Right renal cortex interstitium (tissue), 3 donors: ENCODE data around the gene MTIF2. TPM values are rescaled to one million over a fixed set of nuclear protein-coding genes. Genes with fewer than 3 reads are reported as not detected.
"Not testable (repeated sequence)": the region's sequence is repeated elsewhere in the genome, so short reads cannot be mapped to it uniquely, and the experiment has no call there.

Source experiments
- DNase-seq, 3 donors: peaks; one replicate each; pipeline ENCODE4 v3.0.0-alpha.2; 2013; ENCODE audit warnings: low read depth in 3 of 3, low spot score in 2 of 3
- polyA plus RNA-seq, 3 donors: library from polyadenylated mRNA; unstranded; fragments of 120-200 nt; gene quantifications; one replicate each; pipeline ENCODE4 v1.2.1, GENCODE V29; 2013; ENCODE audit not compliant: insufficient read length in 3 of 3

Gene MTIF2, protein sequence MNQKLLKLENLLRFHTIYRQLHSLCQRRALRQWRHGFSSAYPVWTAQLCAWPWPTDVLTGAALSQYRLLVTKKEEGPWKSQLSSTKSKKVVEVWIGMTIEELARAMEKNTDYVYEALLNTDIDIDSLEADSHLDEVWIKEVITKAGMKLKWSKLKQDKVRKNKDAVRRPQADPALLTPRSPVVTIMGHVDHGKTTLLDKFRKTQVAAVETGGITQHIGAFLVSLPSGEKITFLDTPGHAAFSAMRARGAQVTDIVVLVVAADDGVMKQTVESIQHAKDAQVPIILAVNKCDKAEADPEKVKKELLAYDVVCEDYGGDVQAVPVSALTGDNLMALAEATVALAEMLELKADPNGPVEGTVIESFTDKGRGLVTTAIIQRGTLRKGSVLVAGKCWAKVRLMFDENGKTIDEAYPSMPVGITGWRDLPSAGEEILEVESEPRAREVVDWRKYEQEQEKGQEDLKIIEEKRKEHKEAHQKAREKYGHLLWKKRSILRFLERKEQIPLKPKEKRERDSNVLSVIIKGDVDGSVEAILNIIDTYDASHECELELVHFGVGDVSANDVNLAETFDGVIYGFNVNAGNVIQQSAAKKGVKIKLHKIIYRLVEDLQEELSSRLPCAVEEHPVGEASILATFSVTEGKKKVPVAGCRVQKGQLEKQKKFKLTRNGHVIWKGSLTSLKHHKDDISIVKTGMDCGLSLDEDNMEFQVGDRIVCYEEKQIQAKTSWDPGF
- polyA plus RNA-seq, result 10 to 100 TPM; 45.2 to 51.5 (median 46.0) TPM

- DNase-seq, result peak; percentile 80 to 91 (median 87)
These were observed at the start of gene MTIF2 for GRCh38 chr2:55268907-55269644. Gene MTIF2, minus strand, starts transcription at chr2:55269231. Its CDS starts 5,373 bp downstream, at chr2:55263858.

- DNase-seq, result no peak
These were observed 46.0 kb upstream of the MTIF2 start for GRCh38 chr2:55314985-55315384.

DNA sequence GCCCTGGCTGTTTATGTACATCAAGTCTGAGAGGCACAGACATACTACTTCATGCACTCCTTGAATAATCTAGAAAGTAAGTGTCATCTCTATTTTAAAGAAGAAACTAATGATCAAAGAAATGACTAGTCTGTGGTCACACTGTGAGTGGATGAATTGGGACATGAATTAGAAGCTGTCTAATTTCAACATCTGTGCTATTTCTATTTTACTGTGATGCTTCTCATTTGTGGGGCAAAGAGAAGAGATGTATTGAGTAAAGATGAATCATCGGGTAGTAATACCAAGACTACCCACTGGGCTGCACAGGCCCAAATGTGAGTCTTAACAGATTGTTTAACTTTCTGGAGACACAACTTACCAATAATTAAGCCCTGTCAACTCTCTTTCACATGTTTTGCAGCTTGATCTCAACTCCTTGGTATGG, 42.4 kb upstream of the MTIF2 start:
- DNase-seq, result no peak

DNA sequence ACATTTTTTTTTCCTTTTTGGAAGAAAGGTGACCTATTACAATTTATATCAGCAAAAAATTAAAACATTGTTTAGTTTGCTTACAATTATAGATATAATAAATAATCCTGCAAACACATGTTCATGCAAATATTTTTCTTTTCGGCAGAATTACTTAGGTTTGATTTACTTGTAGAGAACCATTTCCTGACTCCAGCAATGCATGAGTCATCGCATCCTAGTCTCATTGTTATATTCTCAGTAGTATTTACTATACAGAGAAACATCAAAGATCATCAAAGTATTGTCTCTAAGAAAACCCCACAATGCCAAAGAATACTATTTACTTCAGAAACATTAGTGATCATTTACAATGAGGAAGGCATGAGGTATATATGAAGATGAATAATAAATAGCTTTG, 40.4 kb upstream of the MTIF2 start:
- DNase-seq, result no peak

DNA sequence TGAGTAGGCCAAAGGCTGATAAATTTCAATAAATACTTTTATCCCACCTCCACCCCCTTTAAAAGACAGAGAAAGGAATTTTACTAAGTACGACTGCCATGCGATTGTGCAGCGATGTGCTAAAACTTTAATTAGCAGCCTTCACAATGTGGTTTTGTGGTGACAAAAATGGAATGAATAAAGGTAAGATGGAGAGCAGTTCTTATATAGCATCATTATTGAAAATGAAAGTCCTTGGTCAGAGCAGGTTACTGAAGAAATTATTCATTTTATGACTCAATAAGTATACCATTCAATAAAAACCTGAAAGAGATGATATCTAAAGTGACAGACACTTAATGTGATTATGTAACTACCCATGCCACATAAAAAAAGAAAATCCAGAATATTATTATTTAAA, 33.2 kb upstream of the MTIF2 start:
- no peak for DNase-seq

DNA sequence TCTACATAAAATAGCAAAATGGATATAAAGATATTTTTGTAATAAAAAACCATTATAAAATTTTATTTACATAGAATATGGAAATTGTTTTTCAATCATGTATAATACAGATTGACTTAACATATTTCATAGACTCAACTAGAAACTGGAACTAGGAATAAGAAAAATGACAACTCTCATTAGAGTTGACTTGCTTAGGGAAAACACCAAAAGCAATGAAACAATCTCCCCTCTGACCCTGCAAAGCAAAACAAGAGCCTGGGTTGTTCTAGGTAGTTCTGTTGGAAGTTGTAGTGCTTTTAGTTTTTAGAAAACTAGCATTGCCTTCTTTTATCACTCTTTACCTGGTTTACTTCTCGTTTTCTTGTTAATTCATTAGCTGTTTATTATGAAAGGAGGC, 32.2 kb upstream of the MTIF2 start:
- no peak for DNase-seq

- no peak for DNase-seq
These were observed 27.4 kb upstream of the MTIF2 start for GRCh38 chr2:55296393-55296792.

GRCh38 chr2:55283083-55283482, 14.1 kb upstream of the MTIF2 start:
- DNase-seq, result no peak

DNA sequence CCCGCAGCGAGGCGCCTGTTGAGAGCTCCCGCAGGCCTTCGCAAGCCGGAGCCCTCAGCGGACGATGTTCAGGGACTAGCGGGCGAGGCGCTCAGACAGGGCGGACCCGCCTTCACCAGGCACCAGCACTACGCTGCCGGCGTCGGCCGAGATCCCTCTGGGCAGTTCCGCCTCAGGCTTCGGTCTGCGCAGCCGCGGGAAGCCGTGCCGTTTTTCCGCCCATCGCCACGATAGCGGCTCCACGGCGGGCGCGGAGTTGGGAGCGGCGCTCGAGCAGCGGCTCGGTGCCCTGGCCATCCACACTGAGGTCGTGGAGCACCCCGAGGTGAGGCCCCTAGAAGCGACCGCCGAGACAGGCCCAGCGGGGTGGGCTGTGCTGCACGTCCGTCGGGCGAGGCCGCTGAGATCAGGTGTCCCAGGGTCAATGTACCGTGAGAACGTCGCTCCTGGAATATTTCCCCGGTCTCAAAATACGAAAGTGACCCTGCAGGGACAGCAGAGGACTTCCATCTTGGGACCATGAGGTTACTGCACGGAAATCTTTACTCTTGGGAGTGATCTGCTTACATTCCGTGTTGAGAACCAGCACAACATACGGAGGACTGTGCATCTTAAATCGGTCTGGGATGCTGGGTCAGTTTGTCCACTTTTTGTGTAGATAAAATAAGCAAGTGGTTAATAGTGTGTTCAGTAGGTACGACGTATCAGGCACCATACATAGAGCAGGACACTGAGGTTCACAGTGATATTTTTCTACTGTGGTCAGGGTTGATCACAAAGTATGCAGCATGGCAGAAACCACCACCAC, 13.3 kb upstream of the MTIF2 start:
- DNase-seq, result peak; percentile 43 to 65 (median 48)

- not testable (repeated sequence) for DNase-seq
These were observed 12.0 kb upstream of the MTIF2 start for GRCh38 chr2:55280851-55281546.

DNA sequence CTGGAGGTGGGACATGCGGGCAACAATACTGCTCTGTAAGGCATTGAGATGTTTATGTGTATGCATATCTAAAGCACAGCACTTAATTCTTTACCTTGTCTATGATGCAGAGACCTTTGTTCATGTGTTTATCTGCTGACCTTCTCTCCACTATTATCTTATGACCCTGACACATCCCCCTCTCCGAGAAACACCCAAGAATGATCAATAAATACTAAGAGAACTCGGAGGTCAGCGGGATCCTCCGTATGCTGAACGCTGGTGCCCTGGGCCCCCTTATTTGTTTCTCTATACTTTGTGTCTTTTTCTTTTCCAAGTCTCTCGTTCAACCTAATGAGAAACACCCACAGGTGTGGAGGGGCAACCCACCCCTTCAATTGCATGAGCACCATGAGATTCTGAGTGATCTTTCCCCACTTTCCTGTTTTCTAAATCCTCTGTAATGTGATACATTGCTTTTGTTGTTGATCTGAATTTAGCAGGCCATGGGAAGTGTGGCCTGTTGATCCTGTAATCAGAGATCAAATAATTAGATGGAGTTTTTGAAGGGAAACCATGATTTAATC, 10.9 kb upstream of the MTIF2 start:
- DNase-seq, result not testable (repeated sequence)

DNA sequence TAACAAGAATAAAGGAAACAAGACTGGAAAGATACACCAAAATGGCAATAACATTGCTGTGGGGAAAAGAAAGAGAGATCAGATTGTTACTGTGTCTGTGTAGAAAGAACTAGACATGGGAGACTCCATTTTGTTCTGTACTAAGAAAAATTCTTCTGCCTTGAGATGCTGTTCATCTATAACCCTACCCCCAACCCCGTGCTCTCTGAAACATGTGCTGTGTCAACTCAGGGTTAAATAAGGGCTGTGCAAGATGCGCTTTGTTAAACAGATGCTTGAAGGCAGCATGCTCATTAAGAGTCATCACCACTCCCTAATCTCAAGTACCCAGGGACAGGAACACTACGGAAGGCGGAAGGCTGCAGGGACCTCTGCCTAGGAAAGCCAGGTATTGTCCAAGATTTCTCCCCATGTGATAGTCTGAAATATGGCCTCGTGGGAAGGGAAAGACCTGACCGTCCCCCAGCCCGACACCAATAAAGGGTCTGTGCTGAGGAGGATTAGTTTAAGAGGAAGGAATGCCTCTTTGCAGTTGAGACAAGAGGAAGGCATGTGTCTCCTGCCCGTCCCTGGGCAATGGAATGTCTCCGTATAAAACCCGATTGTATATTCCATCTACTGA, 10.3 kb upstream of the MTIF2 start:
- DNase-seq, result not testable (repeated sequence)

- no peak for DNase-seq
These were observed 8.3 kb upstream of the MTIF2 start for GRCh38 chr2:55277310-55277709.

GRCh38 chr2:55274346-55274745, 5.3 kb upstream of the MTIF2 start:
- not testable (repeated sequence) for DNase-seq

DNA sequence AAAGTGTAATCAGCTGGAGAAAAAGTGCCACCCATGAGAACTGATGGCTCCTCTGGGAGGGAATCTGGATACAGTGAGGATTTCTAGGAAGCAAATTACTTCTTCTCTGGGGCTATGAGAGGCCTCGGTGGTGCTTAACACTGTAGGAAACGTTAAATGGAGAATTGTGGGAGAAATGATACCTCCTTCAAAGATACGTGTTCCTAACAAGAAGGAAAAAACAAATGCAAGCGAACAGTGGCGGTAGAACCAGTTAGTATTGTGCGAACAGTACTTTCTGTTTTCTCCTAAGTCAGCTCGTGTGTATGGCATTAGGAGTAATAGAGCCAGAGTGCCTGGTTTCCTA, 587 bp upstream of the MTIF2 start:
- no peak for DNase-seq

GRCh38 chr2:55268288-55268906, 634 bp downstream of the MTIF2 start:
- no peak for DNase-seq

- DNase-seq, result not testable (repeated sequence)
These were observed 9.4 kb downstream of the MTIF2 start for GRCh38 chr2:55259586-55259985.

DNA sequence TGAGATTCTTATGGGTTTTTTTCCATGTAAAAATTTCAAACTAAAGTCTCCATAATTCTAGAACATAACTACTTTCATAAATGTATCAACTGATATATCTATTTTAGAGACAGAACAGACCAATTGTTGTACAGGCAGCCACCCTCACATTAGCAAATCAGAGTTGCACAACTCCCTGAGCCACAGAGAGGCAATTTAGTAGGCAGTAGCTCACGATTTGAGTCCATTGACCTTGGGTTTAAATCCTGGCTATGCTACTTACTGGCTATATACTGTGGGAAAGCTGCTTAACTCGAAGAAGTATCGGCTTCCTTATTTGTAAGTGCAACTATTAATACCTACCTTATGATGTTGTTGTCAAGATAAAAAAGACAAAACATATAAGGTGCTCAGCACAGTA, 16.2 kb downstream of the MTIF2 start:
- no peak for DNase-seq

- DNase-seq, result no peak
These were observed 22.0 kb downstream of the MTIF2 start for GRCh38 chr2:55247025-55247424.
